Body of pancreas (tissue), 4 donors: ENCODE measurements around the gene ADRB1.

Experiments used
- CTCF ChIP-seq, 7 experiments: fragments of 450-650 bp in 4 of 7; fragments of 200-600 bp in 3 of 7; sonication (generic) in 3 of 7; IDR thresholded peaks; one replicate each; pipeline ENCODE4 v1.5.1; 2016 to 2019; ENCODE audit warnings: antibody characterized with exemption in 7 of 7
- POLR2A ChIP-seq, 3 donors: fragments of 450-650 bp; IDR thresholded peaks; one replicate each; pipeline ENCODE4 v1.6.1; 2016; ENCODE audit warnings: antibody characterized with exemption in 3 of 3, mild to moderate bottlenecking in 2 of 3

DNA sequence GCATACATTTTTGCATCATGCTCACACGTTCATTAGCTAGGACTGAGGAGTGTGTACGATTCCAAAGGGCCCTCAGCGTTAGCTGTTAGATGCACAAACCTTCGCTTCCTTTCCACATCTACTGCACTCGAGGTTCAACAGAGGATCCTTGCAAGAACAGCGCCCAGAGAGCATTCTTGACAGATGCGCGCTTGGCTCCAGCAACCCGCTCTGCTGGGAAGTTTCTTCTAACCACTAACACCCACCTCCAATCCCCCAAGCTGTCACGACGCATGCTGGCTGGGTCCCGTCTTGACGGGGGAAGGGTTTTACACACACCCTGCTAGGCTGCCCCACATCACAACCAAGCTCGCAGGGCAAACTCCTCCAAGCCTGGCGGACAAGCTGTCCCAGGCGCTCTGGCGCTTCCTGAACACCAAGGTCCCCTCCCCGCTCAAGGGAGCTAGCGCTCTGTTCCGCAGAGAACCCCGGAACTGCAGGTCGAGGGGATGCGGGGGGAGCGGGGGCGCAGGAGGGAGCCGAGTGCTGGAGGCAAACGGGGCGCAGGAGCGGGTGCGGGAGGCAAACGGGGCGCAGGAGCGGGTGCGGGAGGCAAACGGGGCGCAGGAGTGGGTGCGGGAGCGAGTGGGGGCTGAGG, 653 bp upstream of the ADRB1 start:
- TF ChIP-seq CTCF (IDR thresholded peaks at IDR 0.05) = peak in 1 of 7 experiments; percentile 7
- TF ChIP-seq POLR2A (IDR thresholded peaks at IDR 0.05) = no peak
